ENCODE results near the gene CASP6.

Gene CASP6

GRCh38 chr4:109729718-109730618 lies 26.7 kb upstream of the CASP6 start, which contains the start of gene PLA2G12A:
PLA2G12A (minus strand) TSS chr4:109730070; CDS start chr4:109729809, 261 bp downstream.
- peak within 1 kb of the TSS; percentile 80 for H3K27ac Mint-ChIP-seq
- H3K9me3 Mint-ChIP-seq (ENCODE audit: low read depth), result no peaks in the 10 kb centered on the region
- peaks cover 27% of the 10 kb centered on the region for H3K4me1 Mint-ChIP-seq (ENCODE audit: low read depth)
- peaks cover 4% of the 10 kb centered on the region for H3K36me3 Mint-ChIP-seq
- H3K27me3 Mint-ChIP-seq, result no peaks in the 10 kb centered on the region
- H3K4me3 Mint-ChIP-seq, result peak within 1 kb of the TSS; percentile 93

GRCh38 chr4:109729117-109729717 lies 26.0 kb upstream of the CASP6 start:
- Mint-ChIP-seq H3K4me1 (ENCODE audit: low read depth) (peaks cover 30% of the 10 kb centered on the region), H3K27ac (peak overlapping the region; percentile 80), H3K9me3 (ENCODE audit: low read depth) (no peaks in the 10 kb centered on the region), H3K4me3 (peak overlapping the region; percentile 93), H3K36me3 (peaks cover 7% of the 10 kb centered on the region), H3K27me3 (no peaks in the 10 kb centered on the region)

GRCh38 chr4:109728385-109728784 lies 25.1 kb upstream of the CASP6 start:
- H3K4me3 Mint-ChIP-seq, result peak overlapping the region; percentile 93
- no peak overlapping the region for H3K27ac Mint-ChIP-seq
- H3K27me3 Mint-ChIP-seq, result no peaks in the 10 kb centered on the region
- no peaks in the 10 kb centered on the region for H3K9me3 Mint-ChIP-seq (ENCODE audit: low read depth)
- H3K36me3 Mint-ChIP-seq, result peaks cover 7% of the 10 kb centered on the region
- peaks cover 30% of the 10 kb centered on the region for H3K4me1 Mint-ChIP-seq (ENCODE audit: low read depth)

- Mint-ChIP-seq H3K27me3 (no peaks in the 10 kb centered on the region), H3K36me3 (peaks cover 15% of the 10 kb centered on the region), H3K27ac (no peak overlapping the region), H3K4me1 (ENCODE audit: low read depth) (peaks cover 24% of the 10 kb centered on the region), H3K4me3 (no peak overlapping the region), H3K9me3 (ENCODE audit: low read depth) (no peaks in the 10 kb centered on the region)
These were observed 19.9 kb upstream of the CASP6 start for GRCh38 chr4:109723110-109723509.

- Mint-ChIP-seq H3K27ac (no peak overlapping the region), H3K4me1 (ENCODE audit: low read depth) (peaks cover 20% of the 10 kb centered on the region), H3K36me3 (peaks cover 15% of the 10 kb centered on the region), H3K27me3 (no peaks in the 10 kb centered on the region), H3K9me3 (ENCODE audit: low read depth) (no peaks in the 10 kb centered on the region), H3K4me3 (no peak overlapping the region)
These were observed 19.1 kb upstream of the CASP6 start for GRCh38 chr4:109722357-109722756.

GRCh38 chr4:109721033-109721432 lies 17.8 kb upstream of the CASP6 start:
- Mint-ChIP-seq H3K27me3 (no peaks in the 10 kb centered on the region), H3K4me1 (ENCODE audit: low read depth) (peaks cover 15% of the 10 kb centered on the region), H3K4me3 (no peak overlapping the region), H3K9me3 (ENCODE audit: low read depth) (no peaks in the 10 kb centered on the region), H3K36me3 (peaks cover 17% of the 10 kb centered on the region), H3K27ac (no peak overlapping the region)

GRCh38 chr4:109719604-109720003 lies 16.4 kb upstream of the CASP6 start:
- Mint-ChIP-seq H3K36me3 (peaks cover 14% of the 10 kb centered on the region), H3K27ac (no peak overlapping the region), H3K4me1 (ENCODE audit: low read depth) (peaks cover 12% of the 10 kb centered on the region), H3K9me3 (ENCODE audit: low read depth) (no peaks in the 10 kb centered on the region), H3K4me3 (no peak overlapping the region), H3K27me3 (no peaks in the 10 kb centered on the region)

- peaks cover 10% of the 10 kb centered on the region for H3K4me1 Mint-ChIP-seq (ENCODE audit: low read depth)
- H3K27me3 Mint-ChIP-seq, result no peaks in the 10 kb centered on the region
- no peaks in the 10 kb centered on the region for H3K9me3 Mint-ChIP-seq (ENCODE audit: low read depth)
- H3K27ac Mint-ChIP-seq, result no peak overlapping the region
- H3K4me3 Mint-ChIP-seq, result no peak overlapping the region
- H3K36me3 Mint-ChIP-seq, result peaks cover 11% of the 10 kb centered on the region
These were observed 15.5 kb upstream of the CASP6 start for GRCh38 chr4:109718759-109719158.

GRCh38 chr4:109713500-109713899 lies 10.3 kb upstream of the CASP6 start:
- no peaks in the 10 kb centered on the region for H3K27me3 Mint-ChIP-seq
- H3K27ac Mint-ChIP-seq, result no peak overlapping the region
- H3K9me3 Mint-ChIP-seq (ENCODE audit: low read depth), result no peaks in the 10 kb centered on the region
- H3K4me1 Mint-ChIP-seq (ENCODE audit: low read depth), result no peaks in the 10 kb centered on the region
- H3K36me3 Mint-ChIP-seq, result peaks cover 3% of the 10 kb centered on the region
- no peak overlapping the region for H3K4me3 Mint-ChIP-seq

- H3K9me3 Mint-ChIP-seq (ENCODE audit: low read depth), result no peaks in the 10 kb centered on the region
- no peaks in the 10 kb centered on the region for H3K36me3 Mint-ChIP-seq
- H3K4me1 Mint-ChIP-seq (ENCODE audit: low read depth), result peaks cover 2% of the 10 kb centered on the region
- H3K27ac Mint-ChIP-seq, result no peak overlapping the region
- H3K4me3 Mint-ChIP-seq, result no peak overlapping the region
- H3K27me3 Mint-ChIP-seq, result no peaks in the 10 kb centered on the region
These were observed 5.7 kb upstream of the CASP6 start for GRCh38 chr4:109708990-109709389.

GRCh38 chr4:109708435-109708834 lies 5.2 kb upstream of the CASP6 start:
- Mint-ChIP-seq H3K4me3 (no peak overlapping the region), H3K9me3 (ENCODE audit: low read depth) (no peaks in the 10 kb centered on the region), H3K27ac (no peak overlapping the region), H3K4me1 (ENCODE audit: low read depth) (peaks cover 5% of the 10 kb centered on the region), H3K36me3 (no peaks in the 10 kb centered on the region), H3K27me3 (no peaks in the 10 kb centered on the region)

GRCh38 chr4:109703664-109704361 lies 568 bp upstream of the CASP6 start:
- H3K36me3 Mint-ChIP-seq, result no peaks in the 10 kb centered on the region
- H3K27me3 Mint-ChIP-seq, result no peaks in the 10 kb centered on the region
- H3K4me1 Mint-ChIP-seq (ENCODE audit: low read depth), result peaks cover 36% of the 10 kb centered on the region
- no peaks in the 10 kb centered on the region for H3K9me3 Mint-ChIP-seq (ENCODE audit: low read depth)
- peak overlapping the region; percentile 48 for H3K27ac Mint-ChIP-seq
- H3K4me3 Mint-ChIP-seq, result peak overlapping the region; percentile 92

GRCh38 chr4:109701566-109702410 lies 1.5 kb downstream of the CASP6 start:
- Mint-ChIP-seq H3K27me3 (no peaks in the 10 kb centered on the region), H3K4me1 (ENCODE audit: low read depth) (peaks cover 41% of the 10 kb centered on the region), H3K27ac (peak overlapping the region; percentile 88), H3K36me3 (peaks cover 2% of the 10 kb centered on the region), H3K4me3 (peak overlapping the region; percentile 92), H3K9me3 (ENCODE audit: low read depth) (no peaks in the 10 kb centered on the region)

GRCh38 chr4:109699553-109700225 lies 3.6 kb downstream of the CASP6 start:
- Mint-ChIP-seq H3K4me1 (ENCODE audit: low read depth) (peaks cover 44% of the 10 kb centered on the region), H3K36me3 (peaks cover 5% of the 10 kb centered on the region), H3K27ac (peak overlapping the region; percentile 31), H3K4me3 (no peak overlapping the region), H3K9me3 (ENCODE audit: low read depth) (no peaks in the 10 kb centered on the region), H3K27me3 (no peaks in the 10 kb centered on the region)

All from activated naive CD8-positive, alpha-beta T cell (primary cell).